Measurements from ENCODE around the gene TAP1.
"Not testable (repeated sequence)": the region's sequence is repeated elsewhere in the genome, so short reads cannot be mapped to it uniquely, and the experiment has no call there.

Gene TAP1

GRCh38 chr6:32853541-32854375 lies at the start of gene TAP1, which contains the start of gene PSMB9:
TAP1 (minus strand) TSS chr6:32853704; CDS start chr6:32853636, 68 bp downstream.
PSMB9 (plus strand) TSS chr6:32854192; CDS start chr6:32854230, 38 bp downstream.
- no peak for FAIRE-seq

GRCh38 chr6:32895006-32895345 lies 41.5 kb upstream of the TAP1 start:
- no peak for FAIRE-seq

GRCh38 chr6:32894085-32895005 lies 40.8 kb upstream of the TAP1 start:
- FAIRE-seq: no peak

- no peak for FAIRE-seq
These were observed 37.3 kb upstream of the TAP1 start for GRCh38 chr6:32890831-32891230.

- FAIRE-seq: no peak
These were observed 36.0 kb upstream of the TAP1 start for GRCh38 chr6:32889533-32889932.

GRCh38 chr6:32888576-32888975 lies 35.1 kb upstream of the TAP1 start:
- no peak for FAIRE-seq

- no peak for FAIRE-seq
These were observed 34.1 kb upstream of the TAP1 start for GRCh38 chr6:32887616-32888015.

- FAIRE-seq: no peak
These were observed 33.3 kb upstream of the TAP1 start for GRCh38 chr6:32886681-32887383.

GRCh38 chr6:32885698-32886286 lies 32.3 kb upstream of the TAP1 start:
- FAIRE-seq: peak; percentile 99

GRCh38 chr6:32883789-32884188 lies 30.3 kb upstream of the TAP1 start:
- FAIRE-seq: no peak

GRCh38 chr6:32882879-32883250 lies 29.4 kb upstream of the TAP1 start:
- no peak for FAIRE-seq

GRCh38 chr6:32880962-32881361 lies 27.5 kb upstream of the TAP1 start:
- not testable (repeated sequence) for FAIRE-seq

- FAIRE-seq: no peak
These were observed 26.2 kb upstream of the TAP1 start for GRCh38 chr6:32879691-32880090.

GRCh38 chr6:32876603-32877002 lies 23.1 kb upstream of the TAP1 start:
- no peak for FAIRE-seq

GRCh38 chr6:32873947-32874346 lies 20.4 kb upstream of the TAP1 start:
- FAIRE-seq: not testable (repeated sequence)

- FAIRE-seq: peak; percentile 98
These were observed 14.8 kb upstream of the TAP1 start for GRCh38 chr6:32868257-32868788.

GRCh38 chr6:32867554-32868256 lies 14.2 kb upstream of the TAP1 start:
- no peak for FAIRE-seq

GRCh38 chr6:32867022-32867477 lies 13.5 kb upstream of the TAP1 start:
- no peak for FAIRE-seq

- no peak for FAIRE-seq
These were observed 12.4 kb upstream of the TAP1 start for GRCh38 chr6:32865724-32866443.

- FAIRE-seq: no peak
These were observed 9.2 kb upstream of the TAP1 start for GRCh38 chr6:32862725-32863124.

GRCh38 chr6:32860674-32861073 lies 7.2 kb upstream of the TAP1 start:
- FAIRE-seq: no peak
